NOMO-1 (cell line): ENCODE results near the gene MYH6.

Experiments used
- DNase-seq, 2 experiments: peaks; one replicate each; lab custom pipeline; 2025; ENCODE audit not compliant: unreplicated experiment in 2 of 2; lab: John Stamatoyannopoulos, UW

MYH6 gene

DNA sequence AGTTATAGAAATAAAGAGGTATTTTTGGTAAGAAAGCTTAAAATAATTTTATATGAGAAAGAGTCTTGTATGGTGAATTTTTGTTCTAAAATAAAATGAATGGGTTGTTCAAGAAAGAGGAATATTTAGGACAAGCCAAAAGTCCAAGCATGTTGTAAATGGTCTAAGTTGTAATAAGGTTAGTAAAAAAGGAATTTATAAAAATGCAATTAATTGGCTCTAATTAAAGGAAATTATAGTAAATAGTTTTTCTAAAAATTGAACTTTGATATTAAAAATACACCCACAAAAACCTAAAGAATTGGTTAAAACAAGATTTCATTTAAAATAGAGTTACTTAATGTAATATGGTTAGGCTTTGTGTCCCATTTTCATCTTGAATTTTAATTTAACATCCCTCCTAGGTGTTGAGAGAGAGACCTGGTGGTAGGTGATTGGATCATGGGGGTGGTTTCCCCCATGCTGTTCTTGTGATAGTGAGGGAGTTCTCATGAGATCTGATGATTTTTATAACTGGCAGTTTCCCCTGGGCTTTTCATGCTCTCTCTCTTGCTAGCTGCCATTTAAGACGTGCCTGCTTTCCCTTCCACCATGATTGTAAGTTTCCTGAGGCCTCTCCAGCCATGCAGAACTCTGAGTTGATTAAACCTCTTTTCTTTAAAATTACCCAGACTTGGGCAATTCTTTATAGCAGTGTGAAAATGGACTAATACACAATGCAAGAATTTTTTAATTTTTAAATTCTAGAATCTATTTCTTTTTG lies 68.4 kb downstream of the MYH6 start:
- DNase-seq: no peak

DNA sequence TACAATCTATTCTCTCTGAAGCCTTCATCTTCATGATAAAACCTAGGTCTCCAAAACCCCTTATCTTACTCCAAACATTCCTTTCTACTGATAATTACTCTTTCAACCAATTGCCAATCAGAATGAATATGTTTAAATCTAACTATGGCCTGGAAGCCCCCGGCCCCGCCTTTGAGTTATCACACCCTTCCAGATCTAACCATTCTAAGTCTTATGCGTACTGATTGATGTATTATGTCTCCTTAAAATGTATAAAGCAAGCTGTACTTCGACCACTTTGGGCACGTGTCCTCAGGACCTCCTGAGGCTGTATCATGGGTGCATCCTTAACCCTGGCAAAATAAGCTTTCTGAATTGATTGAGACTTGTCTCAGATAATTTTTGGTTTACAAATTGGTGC lies 72.5 kb downstream of the MYH6 start:
- DNase-seq: no peak
